Peyer's patch (tissue), 4 donors: ENCODE results near the gene PACSIN2. TPM values are rescaled to one million over a fixed set of nuclear protein-coding genes. Genes with fewer than 3 reads are reported as not detected.

Experiments
- DNase-seq, 3 donors: peaks; one replicate each; pipeline ENCODE4 v3.0.0-alpha.2; 2017 to 2019
- H3K27ac ChIP-seq, 4 donors: fragments of 200-600 bp; sonication (generic); one replicate each; pipeline ENCODE4 v1.5.1; 2016 to 2019
- H3K27me3 ChIP-seq, 2 donors: fragments of 200-600 bp; sonication (generic); one replicate each; pipeline ENCODE4 v1.5.1; 2019
- H3K36me3 ChIP-seq, 3 donors: fragments of 200-600 bp; sonication (generic); one replicate each; pipeline ENCODE4 v1.5.1; 2016 to 2019
- H3K4me1 ChIP-seq, 4 donors: fragments of 200-600 bp; sonication (generic); one replicate each; pipeline ENCODE4 v1.5.1; 2016 to 2019
- H3K4me3 ChIP-seq, 4 donors: fragments of 200-600 bp; sonication (generic); 1 replicate in 3 of 4; 2 replicates in 1 of 4; pipeline ENCODE4 v1.5.1; 2016 to 2019; ENCODE audit warnings: mild to moderate bottlenecking in 1 of 4
- H3K9me3 ChIP-seq, 4 donors: fragments of 200-600 bp; sonication (generic); one replicate each; pipeline ENCODE4 v1.5.1; 2016 to 2019; ENCODE audit warnings: mild to moderate bottlenecking in 1 of 4
- CTCF ChIP-seq, 6 experiments: fragments of 450-650 bp in 4 of 6; fragments of 200-600 bp in 2 of 6; sonication (generic) in 1 of 6; IDR thresholded peaks; one replicate each; pipeline ENCODE4 v1.5.1; 2017 to 2019; ENCODE audit warnings: antibody characterized with exemption in 6 of 6, mild to moderate bottlenecking in 3 of 6, moderate library complexity in 1 of 6
- POLR2A ChIP-seq, 2 donors: fragments of 450-650 bp; IDR thresholded peaks; one replicate each; pipeline ENCODE4 v1.5.1; 2017; ENCODE audit warnings: antibody characterized with exemption in 2 of 2, mild to moderate bottlenecking in 2 of 2, moderate library complexity in 2 of 2
- total RNA-seq, 4 donors: library from RNA; depleted of rRNA; stranded (reverse); fragments of >200 nt; gene quantifications; one replicate each; pipeline ENCODE4 v1.1.0, GENCODE V29; 2016

The PACSIN2 gene
- total RNA-seq, 4 donors from 2014 or later = 58.0 to 149 (median 110) TPM

GRCh38 chr22:42902875-42903510, 112.0 kb downstream of the PACSIN2 start:
- TF ChIP-seq POLR2A (IDR thresholded peaks at IDR 0.05) (no peak), CTCF (IDR thresholded peaks at IDR 0.05) (no peak)
- Histone ChIP-seq H3K27ac (peak overlapping the region in 2 of 4 donors; percentile 57), H3K4me3 (no peak overlapping the region), H3K4me1 (peaks cover 0 to 31% (median 0%) of the 10 kb centered on the region in 4 donors), H3K27me3 (no peaks in the 10 kb centered on the region), H3K9me3 (no peaks in the 10 kb centered on the region), H3K36me3 (peaks cover 0 to 20% (median 0%) of the 10 kb centered on the region in 3 donors)
- DNase-seq = no peak

GRCh38 chr22:42901790-42902508, 113.0 kb downstream of the PACSIN2 start:
- H3K4me3 ChIP-seq = no peak overlapping the region
- H3K9me3 ChIP-seq = no peaks in the 10 kb centered on the region
- H3K27ac ChIP-seq = peak overlapping the region in 1 of 4 donors; percentile 57
- peaks cover 0 to 22% (median 0%) of the 10 kb centered on the region in 4 donors for H3K4me1 ChIP-seq
- TF ChIP-seq CTCF (IDR thresholded peaks at IDR 0.05) (peak in 1 of 6 experiments; percentile 11), POLR2A (IDR thresholded peaks at IDR 0.05) (no peak)
- DNase-seq = no peak
- peaks cover 0 to 16% (median 0%) of the 10 kb centered on the region in 3 donors for H3K36me3 ChIP-seq
- no peaks in the 10 kb centered on the region for H3K27me3 ChIP-seq

GRCh38 chr22:42897960-42898359, 117.0 kb downstream of the PACSIN2 start:
- no peak for TF ChIP-seq CTCF (IDR thresholded peaks at IDR 0.05)
- no peak for TF ChIP-seq POLR2A (IDR thresholded peaks at IDR 0.05)
- peaks cover 0 to 23% (median 0%) of the 10 kb centered on the region in 4 donors for H3K4me1 ChIP-seq

DNA sequence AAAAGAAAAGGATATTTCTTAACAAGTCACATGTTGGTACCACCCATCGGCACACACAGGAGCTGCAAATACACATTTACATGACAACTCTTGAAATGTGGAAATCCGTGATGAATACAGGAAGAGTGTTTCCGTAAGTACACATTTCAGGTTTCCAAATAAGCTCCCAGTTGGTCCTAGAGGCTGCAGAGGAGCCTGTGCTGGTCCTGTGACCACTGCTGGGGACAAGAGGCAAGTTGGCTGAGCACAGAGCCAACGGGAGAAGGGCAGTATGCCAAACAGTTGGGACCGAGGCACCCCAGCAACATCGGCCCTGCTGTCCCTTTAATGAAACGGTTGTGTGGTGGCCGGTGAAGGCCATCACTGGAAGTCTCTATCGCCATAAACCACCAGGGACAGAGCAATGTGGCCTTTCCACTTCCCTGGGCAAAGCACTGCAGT, 119.4 kb downstream of the PACSIN2 start:
- Histone ChIP-seq H3K4me1 (peaks cover 0 to 23% (median 0%) of the 10 kb centered on the region in 4 donors), H3K4me3 (no peak overlapping the region), H3K36me3 (peaks cover 0 to 23% (median 0%) of the 10 kb centered on the region in 3 donors), H3K27me3 (no peaks in the 10 kb centered on the region), H3K27ac (peak overlapping the region in 1 of 4 donors; percentile 42), H3K9me3 (no peaks in the 10 kb centered on the region)
- no peak for TF ChIP-seq POLR2A (IDR thresholded peaks at IDR 0.05)
- TF ChIP-seq CTCF (IDR thresholded peaks at IDR 0.05) = no peak
- DNase-seq = no peak

More at GRCh38 chr22:42897960-42898359, 117.0 kb downstream of the PACSIN2 start:
- H3K27ac ChIP-seq = no peak overlapping the region
- peaks cover 0 to 21% (median 0%) of the 10 kb centered on the region in 3 donors for H3K36me3 ChIP-seq
- H3K9me3 ChIP-seq = no peaks in the 10 kb centered on the region
- H3K4me3 ChIP-seq = no peak overlapping the region
- no peaks in the 10 kb centered on the region for H3K27me3 ChIP-seq
- DNase-seq = no peak

DNA sequence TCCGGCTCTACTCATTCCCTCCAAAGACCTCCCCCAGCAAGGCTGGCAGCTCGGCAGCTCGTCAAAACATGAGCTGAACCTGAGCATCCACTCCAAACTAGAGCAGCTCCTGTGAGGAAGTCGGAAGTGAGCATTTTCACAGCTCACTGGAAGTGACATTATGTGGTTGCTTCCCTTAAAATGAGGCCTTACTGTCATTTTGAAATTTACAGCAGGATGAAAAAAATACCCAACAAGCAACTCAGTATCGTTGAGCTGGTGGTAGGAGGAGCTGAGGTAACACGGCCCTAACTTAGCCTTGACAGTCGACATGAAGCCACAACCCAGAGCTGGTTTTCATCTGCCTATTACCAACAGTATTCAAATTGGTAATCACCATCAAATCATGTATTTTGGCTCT, 119.9 kb downstream of the PACSIN2 start:
- TF ChIP-seq CTCF (IDR thresholded peaks at IDR 0.05) (no peak), POLR2A (IDR thresholded peaks at IDR 0.05) (no peak)
- Histone ChIP-seq H3K9me3 (no peaks in the 10 kb centered on the region), H3K36me3 (peaks cover 0 to 28% (median 0%) of the 10 kb centered on the region in 3 donors), H3K4me3 (no peak overlapping the region), H3K27ac (peak overlapping the region in 2 of 4 donors; percentile 20 to 42), H3K4me1 (peaks cover 0 to 23% (median 0%) of the 10 kb centered on the region in 4 donors), H3K27me3 (no peaks in the 10 kb centered on the region)
- no peak for DNase-seq
